ENCODE results near the gene COQ4.

The COQ4 gene

GRCh38 chr9:128361986-128362646, 39.5 kb downstream of the COQ4 start:
- peak; percentile 89 for TF ChIP-seq CTCF (conservative IDR thresholded peaks at IDR 0.05; ENCODE audit: control insufficient read depth, insufficient read depth, low read depth, low read length)
- peak overlapping the region; percentile 56 for H3K4me3 ChIP-seq (ENCODE audit: control insufficient read depth, low read depth, low read length)
- peak; percentile 81 for DNase-seq (ENCODE audit: low read depth)

GRCh38 chr9:128362774-128363173, 40.1 kb downstream of the COQ4 start:
- no peak for TF ChIP-seq CTCF (conservative IDR thresholded peaks at IDR 0.05; ENCODE audit: control insufficient read depth, insufficient read depth, low read depth, low read length)
- H3K4me3 ChIP-seq (ENCODE audit: control insufficient read depth, low read depth, low read length) = no peak overlapping the region
- DNase-seq (ENCODE audit: low read depth) = no peak

GRCh38 chr9:128365525-128365924, 42.9 kb downstream of the COQ4 start:
- DNase-seq (ENCODE audit: low read depth) = no peak
- no peak overlapping the region for H3K4me3 ChIP-seq (ENCODE audit: control insufficient read depth, low read depth, low read length)
- no peak for TF ChIP-seq CTCF (conservative IDR thresholded peaks at IDR 0.05; ENCODE audit: control insufficient read depth, insufficient read depth, low read depth, low read length)

- no peak for DNase-seq (ENCODE audit: low read depth)
- H3K4me3 ChIP-seq (ENCODE audit: control insufficient read depth, low read depth, low read length) = no peak overlapping the region
- no peak for TF ChIP-seq CTCF (conservative IDR thresholded peaks at IDR 0.05; ENCODE audit: control insufficient read depth, insufficient read depth, low read depth, low read length)
Observed at GRCh38 chr9:128369024-128369706, 46.5 kb downstream of the COQ4 start.

GRCh38 chr9:128370367-128370751, 47.7 kb downstream of the COQ4 start:
- TF ChIP-seq CTCF (conservative IDR thresholded peaks at IDR 0.05; ENCODE audit: control insufficient read depth, insufficient read depth, low read depth, low read length) = no peak
- DNase-seq (ENCODE audit: low read depth) = no peak
- peak overlapping the region; percentile 99 for H3K4me3 ChIP-seq (ENCODE audit: control insufficient read depth, low read depth, low read length)

DNA sequence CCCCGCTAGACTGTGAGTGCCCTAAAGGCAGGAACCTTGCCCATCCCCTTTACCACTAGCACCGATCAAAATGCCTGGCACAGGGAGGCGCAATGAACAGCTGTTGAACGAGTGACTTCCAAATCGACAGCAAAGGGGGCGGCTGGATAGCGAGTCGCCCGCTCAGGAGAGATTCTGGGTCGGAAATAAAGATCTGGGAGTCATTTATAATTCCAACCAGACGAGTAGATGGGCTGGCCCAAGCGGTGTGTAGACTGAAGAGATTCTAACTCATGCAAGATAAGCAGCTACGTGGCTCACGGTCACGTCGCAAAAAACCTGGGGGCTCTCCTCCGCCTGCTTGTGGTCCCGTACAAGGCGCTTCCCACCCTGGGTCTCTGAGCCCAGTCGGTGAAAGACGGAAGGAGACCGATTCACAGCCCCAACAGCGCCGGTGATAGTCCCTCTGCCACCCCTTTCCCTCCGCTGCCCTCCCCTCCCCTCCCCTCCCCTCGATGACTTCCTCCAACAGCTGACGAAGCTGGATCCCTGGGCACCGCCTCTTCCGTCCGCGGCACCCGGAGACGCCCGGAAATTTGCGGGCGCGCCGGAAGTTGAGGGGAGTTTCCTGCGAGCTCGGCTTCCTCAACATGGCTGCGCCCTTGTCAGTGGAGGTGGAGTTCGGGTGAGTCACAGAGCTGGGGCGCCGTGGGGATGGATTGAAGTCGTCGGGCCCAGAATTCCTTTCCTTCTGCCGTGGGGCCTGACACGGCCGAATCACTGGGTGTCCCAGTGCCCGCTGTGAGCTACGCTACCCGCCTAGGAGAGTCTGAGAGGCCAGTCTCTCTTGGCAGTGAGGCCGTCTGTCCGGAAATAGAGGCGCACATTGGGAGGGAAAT, 48.4 kb downstream of the COQ4 start, which contains the start of gene URM1:
Gene URM1 (plus strand): TSS at position 623 of the 878 bp plus-strand sequence. CDS start 7 bp downstream, at position 630.
- peak within 1 kb of the TSS; percentile 99 for H3K4me3 ChIP-seq (ENCODE audit: control insufficient read depth, low read depth, low read length)
- DNase-seq (ENCODE audit: low read depth) = peak; percentile 93
- no peak for TF ChIP-seq CTCF (conservative IDR thresholded peaks at IDR 0.05; ENCODE audit: control insufficient read depth, insufficient read depth, low read depth, low read length)

Measured in fibroblast of mammary gland (primary cell).